GM12873 (cell line): ENCODE results near the gene GPR89B.

Experiments
- TF ChIP-seq, protein P1 (sequence below): IDR thresholded peaks from 2 replicates; pipeline ENCODE4 v1.5.1; 2012; ENCODE audit warnings: low read depth, mild to moderate bottlenecking, moderate library complexity, low read length, control low read depth; ENCODE audit not compliant: insufficient read depth; ENCODE audit errors: missing control alignments

GPR89B gene

DNA sequence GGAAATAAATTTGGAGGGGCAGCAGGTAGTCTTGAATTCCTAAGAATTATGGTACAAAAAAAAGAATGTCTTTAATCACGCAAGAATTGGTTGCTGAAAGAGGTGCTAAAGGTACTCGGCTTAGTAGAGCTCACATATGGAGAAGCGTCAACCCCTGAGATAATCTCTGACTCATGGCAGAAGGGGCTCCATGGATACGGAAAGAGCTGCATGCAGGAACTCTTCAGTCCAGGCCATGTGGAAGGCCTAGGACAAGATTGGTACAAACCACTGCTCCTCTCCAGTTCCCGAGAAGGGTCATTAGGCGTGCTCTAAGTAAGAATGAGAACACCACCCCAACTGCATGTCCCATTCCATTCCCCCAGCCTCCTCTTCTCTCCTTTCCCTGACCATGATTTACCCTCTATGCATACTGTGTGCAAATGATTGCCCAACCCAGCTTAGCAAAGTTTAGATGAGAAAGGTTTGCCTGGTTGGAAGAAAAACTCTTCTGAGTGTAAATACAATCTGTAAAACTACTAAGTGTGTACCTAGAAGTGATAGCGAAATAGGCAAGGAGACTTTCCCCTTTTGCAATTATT lies 14.8 kb upstream of the GPR89B start:
- TF ChIP-seq, protein P1, sequence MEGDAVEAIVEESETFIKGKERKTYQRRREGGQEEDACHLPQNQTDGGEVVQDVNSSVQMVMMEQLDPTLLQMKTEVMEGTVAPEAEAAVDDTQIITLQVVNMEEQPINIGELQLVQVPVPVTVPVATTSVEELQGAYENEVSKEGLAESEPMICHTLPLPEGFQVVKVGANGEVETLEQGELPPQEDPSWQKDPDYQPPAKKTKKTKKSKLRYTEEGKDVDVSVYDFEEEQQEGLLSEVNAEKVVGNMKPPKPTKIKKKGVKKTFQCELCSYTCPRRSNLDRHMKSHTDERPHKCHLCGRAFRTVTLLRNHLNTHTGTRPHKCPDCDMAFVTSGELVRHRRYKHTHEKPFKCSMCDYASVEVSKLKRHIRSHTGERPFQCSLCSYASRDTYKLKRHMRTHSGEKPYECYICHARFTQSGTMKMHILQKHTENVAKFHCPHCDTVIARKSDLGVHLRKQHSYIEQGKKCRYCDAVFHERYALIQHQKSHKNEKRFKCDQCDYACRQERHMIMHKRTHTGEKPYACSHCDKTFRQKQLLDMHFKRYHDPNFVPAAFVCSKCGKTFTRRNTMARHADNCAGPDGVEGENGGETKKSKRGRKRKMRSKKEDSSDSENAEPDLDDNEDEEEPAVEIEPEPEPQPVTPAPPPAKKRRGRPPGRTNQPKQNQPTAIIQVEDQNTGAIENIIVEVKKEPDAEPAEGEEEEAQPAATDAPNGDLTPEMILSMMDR = no peak

DNA sequence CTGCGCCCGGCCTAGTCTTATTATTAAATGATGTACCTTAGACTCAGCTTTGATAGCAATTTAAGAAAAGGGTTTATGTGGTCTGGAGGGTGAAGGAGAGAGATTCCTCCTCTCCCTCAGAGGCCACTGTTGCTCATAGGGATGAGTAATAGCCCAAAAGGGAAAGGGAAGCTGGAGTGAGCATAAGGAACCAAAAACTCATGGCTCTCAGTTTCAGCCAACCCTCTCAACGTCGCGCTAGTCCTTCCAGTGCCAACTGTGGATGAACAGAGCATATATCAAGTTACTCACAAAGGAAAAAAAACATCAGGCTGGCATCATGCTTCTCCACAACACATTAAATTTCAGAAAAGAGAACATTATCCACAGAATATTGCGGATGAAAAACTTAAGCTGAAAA lies 8.3 kb upstream of the GPR89B start:
- TF ChIP-seq, protein P1 = no peak

DNA sequence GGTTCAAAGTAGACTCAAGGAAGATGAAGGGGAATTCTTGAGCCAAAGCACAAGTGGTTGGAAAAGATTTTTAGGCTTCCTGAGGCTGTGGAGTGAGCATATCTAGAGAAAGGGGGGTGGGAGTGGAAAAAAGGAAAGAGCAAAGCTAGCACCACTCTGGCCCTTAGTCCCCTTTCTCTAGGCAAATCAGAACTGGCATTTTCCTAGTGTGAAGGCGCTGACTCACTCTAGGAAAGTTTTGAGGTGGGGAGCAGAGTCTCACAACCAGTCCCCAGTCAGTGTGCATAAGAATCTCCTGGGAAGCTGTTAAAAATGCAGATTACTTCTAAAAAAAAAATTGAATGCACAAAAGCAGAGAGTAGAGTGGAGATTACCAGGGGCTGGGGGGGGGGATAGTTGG lies 3.4 kb upstream of the GPR89B start:
- TF ChIP-seq, protein P1 = no peak

DNA sequence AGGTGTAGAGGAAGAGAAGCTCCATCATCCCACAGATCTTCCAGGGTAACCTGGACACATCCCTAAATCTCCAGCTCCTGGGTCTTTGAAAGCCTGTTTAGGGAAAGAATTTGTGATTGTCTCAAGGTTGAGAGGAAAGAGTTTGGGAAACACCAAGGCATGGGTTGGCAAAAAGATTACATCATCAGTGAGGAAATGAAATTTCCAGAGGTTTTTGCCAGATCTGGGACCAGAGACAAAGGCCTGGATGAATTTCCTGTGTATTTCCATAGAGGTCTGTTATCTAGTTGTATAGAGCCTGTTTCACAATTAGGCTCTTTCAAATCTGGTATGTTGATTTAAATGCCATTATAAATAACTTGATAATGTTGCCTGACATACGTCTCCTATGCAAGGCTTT lies 82.3 kb downstream of the GPR89B start:
- TF ChIP-seq, protein P1 = no peak
